GM21381 (cell line): ENCODE measurements around the gene TMEM106C.
A peak's percentile ranks its signal among the peaks of the same experiment; 100 is the strongest.

Experiments
- ATAC-seq: cut with Tn5 transposase; IDR thresholded peaks from one replicate; pipeline ENCODE4 v1.9.1; 2021; ENCODE audit warnings: mild to moderate bottlenecking, moderate library complexity; ENCODE audit not compliant: unreplicated experiment

TMEM106C gene, protein sequence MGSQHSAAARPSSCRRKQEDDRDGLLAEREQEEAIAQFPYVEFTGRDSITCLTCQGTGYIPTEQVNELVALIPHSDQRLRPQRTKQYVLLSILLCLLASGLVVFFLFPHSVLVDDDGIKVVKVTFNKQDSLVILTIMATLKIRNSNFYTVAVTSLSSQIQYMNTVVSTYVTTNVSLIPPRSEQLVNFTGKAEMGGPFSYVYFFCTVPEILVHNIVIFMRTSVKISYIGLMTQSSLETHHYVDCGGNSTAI

DNA sequence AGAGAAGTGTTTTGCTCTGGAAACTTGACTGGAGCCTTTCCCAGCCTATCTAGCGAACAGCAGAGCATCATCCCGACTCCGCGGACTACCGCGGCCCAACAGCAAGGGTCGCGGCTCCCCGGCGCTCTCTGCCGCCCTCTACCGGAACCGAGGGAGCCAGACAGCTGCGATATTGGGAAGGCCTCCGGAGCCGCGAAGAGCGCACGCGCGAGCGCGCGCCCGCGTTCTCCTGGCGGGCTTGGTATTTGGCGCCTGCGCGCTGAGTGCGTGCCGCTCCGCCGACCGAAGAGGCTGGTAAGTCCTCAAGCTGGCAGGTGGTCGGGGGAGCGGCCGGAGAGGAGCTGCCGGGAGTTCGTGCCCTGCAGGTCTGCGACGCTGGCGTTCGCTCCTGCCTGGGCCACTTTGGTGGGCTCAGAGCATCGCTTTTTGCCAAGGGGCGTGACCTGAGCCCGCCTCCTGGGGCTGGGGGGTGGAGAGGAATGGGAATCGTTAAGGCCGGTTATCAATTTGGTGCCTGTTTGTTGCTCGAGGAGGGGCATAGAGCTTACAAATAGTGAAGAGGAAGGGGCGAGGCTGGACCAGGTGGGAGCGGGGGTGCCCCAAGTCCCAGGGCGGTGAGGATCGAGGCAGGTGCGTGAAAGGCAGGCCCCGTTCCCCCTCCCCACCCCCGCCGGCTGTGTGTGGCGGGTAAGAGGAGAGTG, at the start of gene TMEM106C:
Gene TMEM106C (plus strand): TSS at position 257 of the 701 bp plus-strand sequence. CDS start 641 bp downstream, outside the sequence.
- peak; percentile 92 for ATAC-seq

DNA sequence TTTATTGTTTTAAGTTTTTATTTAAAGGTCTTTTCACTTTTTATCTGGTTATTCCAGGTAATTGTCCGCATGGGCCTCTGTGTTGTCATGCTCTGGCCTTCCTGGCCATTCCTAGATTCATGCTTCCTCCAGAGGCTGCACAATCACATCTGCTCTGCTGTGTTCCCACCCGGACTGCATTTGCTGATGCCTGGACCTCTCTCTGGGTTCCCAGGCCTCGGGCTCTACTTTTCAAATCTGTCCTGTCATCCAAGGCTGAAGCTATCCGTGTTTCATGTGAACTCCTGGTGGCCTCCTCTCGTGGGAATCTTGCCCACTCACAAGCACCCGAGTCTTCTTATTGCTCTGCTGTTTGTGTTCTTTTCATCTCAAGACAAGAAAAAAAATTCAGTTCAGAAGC, 42.5 kb upstream of the TMEM106C start:
- ATAC-seq: no peak

DNA sequence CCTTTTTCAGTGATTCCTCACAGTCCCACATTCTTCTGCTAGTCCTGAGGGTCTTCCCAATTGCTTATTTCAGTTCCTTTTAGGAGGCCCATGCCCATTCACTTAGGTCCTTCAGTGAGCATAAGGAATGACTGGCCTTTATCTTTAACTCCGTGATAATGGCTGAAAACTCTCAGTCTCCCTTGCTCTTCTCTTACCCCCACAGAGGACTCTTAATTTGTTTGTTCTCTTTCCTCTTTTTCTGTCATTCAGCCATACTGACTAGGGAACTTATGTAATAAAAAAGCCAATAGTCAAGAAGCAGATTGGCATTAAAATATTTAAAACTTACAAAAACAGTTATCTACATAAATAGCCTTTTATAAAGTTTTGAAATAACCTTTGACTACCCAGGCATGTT, 41.5 kb upstream of the TMEM106C start:
- ATAC-seq: no peak

DNA sequence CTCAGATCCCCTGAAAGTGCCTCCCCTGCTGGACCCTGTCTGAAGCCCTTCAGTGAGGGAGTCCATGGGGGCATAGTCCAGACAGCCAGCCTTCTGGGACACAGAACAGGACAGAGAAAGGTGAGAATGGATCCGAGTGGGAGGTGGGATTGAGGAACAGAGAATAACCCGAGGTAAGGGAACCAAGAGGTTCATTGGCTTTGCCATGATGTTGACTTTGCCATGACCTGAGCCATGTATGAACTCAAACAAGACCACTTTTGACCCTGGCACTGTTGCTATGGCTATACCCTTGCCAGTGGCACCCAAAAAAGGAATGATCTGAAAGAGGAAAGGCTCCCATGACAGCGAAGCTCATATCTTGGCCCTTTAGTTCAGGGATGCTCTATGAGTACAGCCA, 36.0 kb upstream of the TMEM106C start:
- ATAC-seq: no peak

DNA sequence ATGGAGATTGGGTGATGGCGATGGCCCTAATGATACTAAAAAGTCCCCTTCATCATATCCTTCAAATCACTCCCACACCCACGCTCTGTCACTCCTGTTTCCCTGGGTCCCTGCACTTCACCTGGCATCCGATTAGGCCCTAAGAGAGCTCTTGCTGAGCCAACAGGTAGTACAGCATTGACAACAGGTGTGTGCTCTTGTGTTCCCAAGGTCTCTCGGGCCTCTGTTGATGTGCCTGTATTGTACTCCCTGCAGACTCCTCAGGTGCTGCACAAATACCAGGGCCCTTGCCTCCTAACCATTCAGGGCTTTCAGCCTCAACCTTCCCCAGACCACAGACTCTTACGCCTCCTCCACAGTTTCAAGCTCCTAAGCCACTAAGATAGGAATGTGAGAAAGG, 32.8 kb upstream of the TMEM106C start:
- no peak for ATAC-seq

DNA sequence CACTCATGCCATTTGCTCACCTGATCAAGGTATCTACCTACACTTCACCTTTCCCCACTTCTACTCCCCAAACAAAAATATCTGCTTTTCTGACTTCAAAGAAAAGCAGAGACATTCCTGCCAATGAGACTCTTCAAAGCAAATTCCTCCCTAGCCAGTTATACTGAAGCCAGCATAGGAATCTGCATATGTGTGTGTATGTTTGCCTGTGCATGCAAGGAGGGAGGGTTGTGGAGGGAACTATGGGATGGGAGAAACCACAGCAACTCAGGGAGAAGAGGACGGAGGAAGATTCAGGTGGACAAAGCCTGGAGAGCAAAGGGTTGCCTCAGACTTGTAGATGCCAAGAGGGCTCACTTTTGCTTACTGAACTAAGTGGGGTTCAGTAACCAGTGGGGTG, 32.2 kb upstream of the TMEM106C start:
- no peak for ATAC-seq

DNA sequence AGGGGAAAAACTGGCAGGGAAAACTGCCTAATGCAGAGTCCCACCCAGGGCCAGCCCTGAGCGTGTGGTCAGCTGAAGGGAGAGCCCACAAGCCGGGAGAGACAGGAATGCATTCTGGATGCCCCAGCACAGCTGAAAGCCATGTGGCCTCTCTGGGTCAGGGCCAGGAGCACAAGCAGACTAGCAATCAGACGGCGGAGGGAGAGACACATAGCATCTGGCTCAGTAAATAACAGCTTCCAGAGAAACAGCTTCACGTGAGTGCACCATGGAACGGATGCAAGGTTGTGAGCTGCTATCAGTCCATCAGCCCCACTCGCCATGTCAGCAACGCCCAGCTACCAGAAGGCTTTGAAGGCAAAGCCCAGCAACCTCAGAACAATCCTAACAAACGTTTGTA, 28.2 kb upstream of the TMEM106C start:
- no peak for ATAC-seq

DNA sequence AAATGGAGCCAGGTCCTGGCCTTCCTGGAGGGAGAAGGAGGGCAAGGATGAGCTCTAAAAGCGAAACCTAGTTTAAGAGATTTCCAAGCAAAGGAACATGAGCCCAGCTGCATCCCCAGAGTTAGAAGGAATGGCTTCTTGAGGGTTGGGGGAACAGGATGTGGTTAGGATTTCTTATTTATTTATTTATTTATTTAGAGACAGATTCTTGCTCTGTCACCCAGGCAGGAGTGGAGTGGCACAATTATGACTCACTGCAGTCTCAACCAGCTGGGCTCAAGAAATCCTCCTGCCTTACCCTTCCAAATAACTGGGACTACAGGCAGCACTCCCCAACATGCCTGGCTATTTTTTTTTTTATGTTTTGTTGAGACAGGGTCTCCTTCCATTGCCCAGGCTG, 25.3 kb upstream of the TMEM106C start:
- ATAC-seq: no peak

DNA sequence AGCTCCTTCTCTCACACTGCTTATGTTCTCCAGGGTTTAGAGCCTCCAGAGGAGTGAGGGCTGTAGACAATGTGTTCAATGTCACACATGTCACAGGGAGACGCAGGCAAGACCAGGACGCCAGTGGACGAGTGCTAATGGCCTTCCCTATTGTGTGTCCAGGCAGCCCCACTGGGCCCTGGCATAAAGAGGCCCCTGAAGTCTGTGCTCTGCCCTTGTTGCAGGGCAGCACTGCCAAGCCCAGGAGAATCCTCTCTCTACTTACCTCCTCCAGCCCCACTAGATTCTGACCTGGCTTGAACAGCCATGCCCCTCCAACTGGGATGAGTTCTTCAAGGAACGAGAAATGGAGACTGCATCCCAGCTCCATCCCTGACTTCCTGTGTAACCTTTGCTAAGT, 24.8 kb upstream of the TMEM106C start:
- no peak for ATAC-seq

DNA sequence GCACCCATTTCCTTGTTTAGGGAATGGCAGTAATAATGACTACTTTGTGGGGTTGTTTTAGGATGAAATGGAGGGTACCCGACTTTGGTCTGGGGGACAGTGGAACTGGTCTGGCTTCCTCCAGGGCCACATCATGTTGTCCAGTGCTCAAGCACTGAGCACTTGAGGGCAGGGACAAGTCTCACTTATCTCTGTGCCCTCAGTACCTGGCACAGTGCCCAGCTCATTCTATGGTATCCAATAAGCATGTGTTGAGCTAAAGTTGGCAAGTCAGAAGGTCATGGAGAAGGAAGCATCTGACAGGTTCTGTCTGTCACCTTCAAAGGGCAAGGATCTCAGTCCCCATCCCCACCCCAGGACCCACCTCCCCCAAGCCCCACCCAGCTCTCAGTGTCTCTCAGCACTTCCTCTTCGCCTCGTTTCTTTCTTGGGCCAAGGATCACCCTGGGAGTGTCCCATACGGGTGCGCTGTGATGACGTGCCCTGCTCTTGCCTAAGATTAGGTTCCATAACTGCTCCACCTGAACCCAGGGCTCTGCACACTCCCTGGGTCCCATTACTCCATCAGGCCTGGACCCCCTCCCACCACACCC, 24.3 kb upstream of the TMEM106C start:
- ATAC-seq: no peak

DNA sequence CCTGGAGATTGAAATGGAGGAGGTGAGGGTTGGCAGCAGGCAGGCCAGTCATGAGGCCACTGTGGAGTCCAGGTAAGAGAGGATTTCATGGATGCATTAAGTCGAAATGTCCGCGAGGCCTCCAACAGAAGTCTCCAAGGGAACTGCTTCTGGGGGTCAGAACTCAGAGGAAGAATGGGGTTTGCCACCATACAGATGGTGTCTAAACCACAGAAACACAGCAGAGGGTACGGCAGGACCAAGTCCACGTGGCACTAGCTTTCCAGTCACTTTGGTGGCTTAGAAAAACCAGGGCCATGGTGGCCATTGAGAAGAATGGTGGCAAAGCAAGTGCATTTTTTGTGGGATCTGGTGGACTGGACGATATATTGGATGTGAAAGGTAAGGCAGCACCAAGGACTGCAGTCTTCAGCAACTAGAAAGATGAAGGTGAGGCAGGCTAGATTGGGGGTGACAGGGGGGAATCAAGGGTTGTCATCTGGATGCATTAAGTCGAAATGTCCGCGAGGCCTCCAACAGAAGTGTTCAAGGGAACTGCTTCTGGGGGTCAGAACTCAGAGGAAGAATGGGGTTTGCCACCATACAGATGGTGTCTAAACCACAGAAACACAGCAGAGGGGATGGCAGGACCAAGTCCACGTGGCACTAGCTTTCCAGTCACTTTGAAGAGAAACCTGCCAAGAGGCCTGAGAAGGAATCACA, 22.5 kb upstream of the TMEM106C start:
- ATAC-seq: no peak

DNA sequence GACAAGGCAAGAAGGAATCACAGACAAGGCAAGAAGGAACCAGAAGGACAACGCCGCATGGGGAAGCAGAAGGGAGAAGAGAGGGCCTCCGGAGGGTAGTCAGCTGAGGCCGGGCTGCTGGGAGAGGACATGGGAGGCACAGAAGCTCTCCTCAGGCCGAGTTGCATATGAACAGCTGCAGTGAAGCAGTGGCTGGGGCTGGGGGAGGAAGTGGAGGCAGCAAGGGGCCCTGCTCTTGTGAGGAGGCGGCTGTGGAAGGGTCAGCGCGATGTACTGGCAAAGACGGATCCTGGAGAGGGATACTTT, 22.0 kb upstream of the TMEM106C start:
- no peak for ATAC-seq

DNA sequence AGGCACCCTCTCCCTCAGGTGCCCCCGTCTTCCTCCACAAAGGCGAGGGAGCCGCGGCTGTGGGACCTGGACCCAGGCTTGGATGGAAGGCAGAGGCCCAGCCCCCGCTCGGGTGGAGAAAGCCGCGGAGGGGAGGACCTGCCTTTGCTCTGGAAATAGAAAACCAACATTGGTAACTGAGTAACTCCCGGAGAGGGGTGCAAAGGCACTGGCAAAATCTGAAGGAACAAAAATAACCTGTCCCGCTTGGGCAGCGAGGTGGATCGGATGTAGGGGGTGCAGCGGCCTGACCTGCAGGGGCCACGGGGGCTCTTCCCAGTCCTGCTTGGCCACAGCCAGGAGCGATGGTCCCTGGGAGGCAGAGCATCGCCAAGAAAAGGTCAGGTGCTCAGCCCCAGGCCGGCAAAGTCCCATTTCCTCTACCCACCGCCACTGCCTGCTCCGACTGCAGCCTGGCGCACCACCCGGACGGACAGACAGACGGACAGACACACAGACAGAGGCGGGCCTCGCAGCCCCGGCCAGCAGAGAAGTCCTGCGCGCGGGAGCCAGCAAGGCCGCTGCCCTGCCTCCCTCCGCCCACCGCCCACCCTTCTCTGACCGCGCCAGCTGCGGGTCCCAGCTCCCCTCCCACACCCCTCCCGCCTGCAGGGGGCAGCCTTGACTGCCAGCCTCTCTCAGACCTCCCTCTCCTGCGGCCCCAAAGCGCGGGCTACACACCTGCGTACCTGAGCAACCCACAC, 21.4 kb upstream of the TMEM106C start:
- ATAC-seq: no peak

DNA sequence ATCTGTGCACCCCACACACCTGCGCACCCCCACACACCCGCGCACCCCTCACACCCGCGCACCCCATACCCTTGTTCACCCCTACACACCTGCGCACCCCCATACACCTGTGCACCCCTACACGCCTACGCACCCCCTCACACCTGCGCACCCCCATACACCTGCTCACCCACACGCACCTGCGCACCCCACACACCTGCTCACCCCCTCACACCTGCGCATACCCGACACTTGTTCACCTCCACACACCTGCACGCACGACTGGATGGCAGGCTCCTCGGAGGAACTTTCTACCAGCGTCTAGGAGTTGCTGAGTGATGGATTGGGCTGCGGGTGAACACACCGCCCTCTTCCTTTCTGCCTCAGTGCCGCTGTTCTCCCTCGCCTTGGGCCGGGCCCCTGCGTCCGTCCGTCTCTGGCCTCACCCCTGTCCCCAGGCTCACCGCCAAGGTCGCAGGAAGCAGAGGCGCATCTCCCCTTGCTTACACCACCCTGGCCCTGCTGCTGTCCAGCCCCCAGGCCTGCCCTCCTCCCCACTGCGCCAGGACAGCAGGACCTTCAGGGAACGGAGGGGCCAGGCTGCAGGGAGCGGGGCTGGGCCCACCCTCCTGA, 20.7 kb upstream of the TMEM106C start:
- ATAC-seq: no peak

DNA sequence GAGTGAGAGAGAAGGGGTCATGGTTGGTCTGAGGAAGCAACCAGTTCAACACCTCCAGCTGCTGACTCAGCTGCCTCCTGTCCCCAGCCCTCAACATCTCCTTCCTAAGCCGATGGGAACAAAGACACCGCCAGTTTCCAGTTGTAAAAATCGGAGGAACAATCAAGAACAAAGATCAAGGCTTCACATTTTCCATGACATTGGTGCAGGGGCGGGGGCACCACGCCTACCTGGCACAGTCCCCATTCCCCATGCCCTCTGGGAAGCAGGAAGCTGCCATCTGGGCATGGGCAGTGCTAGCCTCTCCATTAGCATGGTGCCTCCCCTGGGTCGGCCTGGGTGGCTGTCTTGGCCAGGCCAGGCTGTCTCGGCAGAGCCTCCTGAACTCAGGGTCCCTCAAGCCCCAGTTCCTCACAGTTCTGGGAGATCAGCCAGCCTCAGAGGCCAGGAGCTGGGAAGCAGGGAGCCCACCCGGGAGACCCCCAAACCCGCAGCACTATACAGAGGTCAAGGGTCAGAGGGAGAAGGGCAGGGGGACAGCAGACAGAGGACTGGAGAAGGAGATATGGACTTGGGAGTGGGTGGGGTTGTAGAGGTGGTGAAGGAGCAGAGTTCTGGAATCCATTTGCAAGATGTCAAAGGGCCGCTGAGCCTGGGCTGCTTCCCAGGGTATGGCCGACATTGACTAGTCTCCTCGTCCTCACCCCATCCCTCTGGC, 19.6 kb upstream of the TMEM106C start:
- ATAC-seq: no peak

DNA sequence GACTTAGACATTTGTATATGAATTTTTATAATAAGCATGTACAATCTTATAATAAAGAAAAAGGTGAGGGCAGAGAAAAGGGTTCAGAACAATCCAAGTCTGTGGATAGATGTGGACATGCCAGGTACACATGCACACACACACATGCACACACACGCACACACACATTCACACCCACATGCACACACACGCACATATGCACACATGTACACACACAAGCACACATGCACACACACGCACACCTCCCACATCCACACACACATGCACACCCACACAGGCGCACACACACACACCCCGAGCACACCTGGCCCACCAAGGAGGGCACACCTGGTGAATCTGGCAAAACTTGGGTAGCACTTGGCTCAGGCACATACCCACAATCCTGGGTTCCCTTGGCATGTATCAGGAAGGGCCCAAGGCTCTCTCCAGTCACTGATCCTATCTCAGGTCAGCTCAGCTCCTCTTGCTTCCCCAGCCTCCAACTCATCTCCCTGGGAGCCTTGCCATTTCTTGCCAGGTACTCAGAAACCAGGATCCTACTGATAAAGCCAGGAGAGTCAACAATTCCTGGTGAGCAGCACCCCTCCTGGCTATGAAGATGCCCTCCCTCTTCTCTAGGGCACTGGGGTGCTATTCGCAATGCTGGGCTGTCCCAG, 18.6 kb upstream of the TMEM106C start:
- ATAC-seq: no peak

DNA sequence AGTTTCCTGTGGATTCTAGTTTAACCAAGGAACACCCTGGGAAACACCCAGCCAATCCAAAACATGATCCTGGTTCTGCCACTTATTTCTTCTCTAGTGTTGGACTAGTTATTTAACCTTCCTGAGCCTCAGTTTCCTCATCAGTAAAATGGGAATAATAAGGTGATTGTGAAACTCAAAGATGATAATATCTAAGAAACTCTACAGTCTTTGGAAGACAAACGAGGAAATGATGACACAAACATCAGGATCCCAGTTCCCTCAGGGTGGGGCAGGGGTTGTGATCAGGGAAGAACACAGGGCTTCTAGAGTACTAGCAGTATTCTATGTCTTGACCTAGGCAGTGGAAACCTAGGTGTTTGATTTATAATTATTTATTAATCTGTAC, 18.1 kb upstream of the TMEM106C start:
- ATAC-seq: no peak

DNA sequence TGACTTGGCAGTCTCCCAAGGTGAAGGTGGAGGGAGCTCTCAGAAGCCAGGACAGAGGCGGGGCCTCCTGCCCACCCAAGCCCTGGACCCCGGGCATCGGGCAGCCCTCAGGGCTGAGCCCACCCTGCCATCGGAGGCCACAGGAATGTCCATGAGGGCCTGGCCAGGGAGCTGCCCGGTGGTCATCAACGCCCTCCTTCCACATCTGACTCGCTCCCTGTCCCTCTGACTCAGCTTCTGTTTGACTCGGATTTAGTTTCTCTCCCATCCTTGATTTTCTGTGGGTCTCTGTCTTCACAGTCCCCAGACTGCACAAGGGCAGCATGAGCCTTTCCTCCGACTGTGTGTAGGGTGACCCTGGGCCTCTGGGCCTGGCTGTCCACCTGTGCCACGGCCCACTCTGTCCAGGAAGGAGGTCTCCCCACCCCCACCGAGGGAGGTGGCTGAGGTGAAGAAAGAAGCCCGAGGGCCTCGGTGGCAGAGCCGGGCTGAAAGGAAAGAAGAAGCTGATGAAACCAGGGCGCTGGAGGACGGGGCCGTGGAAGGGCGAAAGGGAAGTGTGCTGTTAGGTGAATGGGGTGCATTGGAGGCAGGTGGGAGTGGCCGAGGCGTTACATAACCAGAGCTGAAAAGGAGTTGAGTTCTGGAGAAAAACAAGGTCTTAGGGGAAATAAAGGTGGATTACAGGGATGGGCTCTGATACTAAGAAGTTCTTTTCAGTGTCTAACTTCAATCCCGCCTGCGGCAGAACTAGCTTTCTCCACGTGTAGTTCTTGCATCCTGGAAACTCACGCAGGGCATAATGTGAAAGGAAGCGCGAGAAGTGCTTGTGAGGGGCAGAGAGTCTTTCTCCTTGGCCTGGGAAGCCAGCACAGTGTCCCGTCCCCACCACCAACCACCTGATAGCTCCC, 16.7 kb upstream of the TMEM106C start:
- no peak for ATAC-seq

DNA sequence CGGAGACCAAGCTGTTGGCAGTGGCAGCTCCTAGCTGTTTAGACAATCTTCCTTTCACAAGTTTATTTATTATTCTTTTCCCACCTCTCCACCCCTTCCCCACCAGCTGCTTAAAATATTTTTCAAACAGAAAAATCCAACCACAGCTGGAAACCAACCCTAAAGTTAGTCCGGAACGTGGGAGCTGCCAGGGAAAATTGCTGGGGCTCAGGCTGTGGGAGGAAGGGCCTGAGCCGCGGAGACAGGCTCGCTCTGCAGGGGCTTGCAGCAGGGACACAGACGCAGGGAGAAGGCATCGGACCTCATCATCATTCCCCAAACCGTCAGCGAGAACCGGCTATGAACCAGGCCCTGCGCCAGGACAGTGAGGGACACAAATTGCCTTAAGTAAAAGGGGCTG, 16.1 kb upstream of the TMEM106C start:
- no peak for ATAC-seq
